SK-N-SH treated with all-trans-retinoic acid at 6 μM for 48 hours (cell line): ENCODE data around the gene CACNA1D.

Source experiments
- BACH2 ChIP-seq: fragments of 250-450 bp; sonication (Bioruptor Pico); IDR thresholded peaks from 2 replicates; pipeline ENCODE4 v1.9.0; 2021; ENCODE audit warnings: mild to moderate bottlenecking, borderline replicate concordance
- CSDC2 ChIP-seq: fragments of 250-450 bp; sonication (Bioruptor Pico); IDR thresholded peaks from 2 replicates; pipeline ENCODE4 v1.5.0; 2020; ENCODE audit warnings: mild to moderate bottlenecking, moderate library complexity
- GLIS3 ChIP-seq: fragments of 250-450 bp; sonication (Bioruptor Pico); IDR thresholded peaks from 2 replicates; pipeline ENCODE4 v1.5.0; 2020; ENCODE audit warnings: mild to moderate bottlenecking, moderate library complexity
- ISL1 ChIP-seq: fragments of 250-450 bp; sonication (Bioruptor Pico); IDR thresholded peaks from 2 replicates; pipeline ENCODE4 v2.1.2; 2022; ENCODE audit warnings: mild to moderate bottlenecking, moderate library complexity
- PATZ1 ChIP-seq: fragments of 250-450 bp; sonication (Bioruptor Pico); IDR thresholded peaks from 2 replicates; pipeline ENCODE4 v1.8.0; 2020; ENCODE audit warnings: mild to moderate bottlenecking, moderate library complexity, borderline replicate concordance
- POU6F1 ChIP-seq: fragments of 250-450 bp; sonication (Bioruptor Pico); IDR thresholded peaks from 2 replicates; pipeline ENCODE4 v1.8.0; 2021; ENCODE audit warnings: low read depth, mild to moderate bottlenecking, moderate library complexity, borderline replicate concordance
- RARB ChIP-seq: fragments of 250-450 bp; sonication (Bioruptor Pico); IDR thresholded peaks from 2 replicates; pipeline ENCODE4 v1.8.0; 2021; ENCODE audit warnings: mild to moderate bottlenecking, moderate library complexity
- TOX ChIP-seq: fragments of 250-450 bp; sonication (Bioruptor Pico); IDR thresholded peaks from 2 replicates; pipeline ENCODE4 v1.8.0; 2021; ENCODE audit warnings: mild to moderate bottlenecking, moderate library complexity, borderline replicate concordance
- ZFP30 ChIP-seq: fragments of 450-650 bp; formaldehyde crosslinking; IDR thresholded peaks from 2 replicates; pipeline ENCODE4 v1.5.0; 2022; ENCODE audit warnings: mild to moderate bottlenecking, moderate library complexity
- ZNF70 ChIP-seq: fragments of 450-650 bp; formaldehyde crosslinking; IDR thresholded peaks from 2 replicates; pipeline ENCODE4 v1.5.0; 2020; ENCODE audit warnings: mild to moderate bottlenecking, moderate library complexity

GRCh38 chr3:53628536-53629401, 134.4 kb downstream of the CACNA1D start:
- TF ChIP-seq BACH2 (no peak), RARB (CRISPR knock-in tag) (no peak), CSDC2 (CRISPR knock-in tag) (no peak), GLIS3 (CRISPR knock-in tag) (no peak), POU6F1 (CRISPR knock-in tag) (no peak), PATZ1 (CRISPR knock-in tag) (no peak), ISL1 (no peak), TOX (CRISPR knock-in tag) (no peak), ZNF70 (CRISPR knock-in tag) (no peak), ZFP30 (no peak)
